Stimulated activated CD4-positive, alpha-beta T cell treated with anti-CD3 and anti-CD28 coated beads, Interleukin-4, amount 100 ng/mL, for 48 hours (primary cell): ENCODE data around the gene PEX6.
A peak's percentile ranks its signal among the peaks of the same experiment; 100 is the strongest.

Experiments
- DNase-seq, 2 donors: peaks; one replicate each; pipeline ENCODE4 v3.0.0-alpha.2; 2020; ENCODE audit warnings: low read depth in 2 of 2

Gene PEX6

DNA sequence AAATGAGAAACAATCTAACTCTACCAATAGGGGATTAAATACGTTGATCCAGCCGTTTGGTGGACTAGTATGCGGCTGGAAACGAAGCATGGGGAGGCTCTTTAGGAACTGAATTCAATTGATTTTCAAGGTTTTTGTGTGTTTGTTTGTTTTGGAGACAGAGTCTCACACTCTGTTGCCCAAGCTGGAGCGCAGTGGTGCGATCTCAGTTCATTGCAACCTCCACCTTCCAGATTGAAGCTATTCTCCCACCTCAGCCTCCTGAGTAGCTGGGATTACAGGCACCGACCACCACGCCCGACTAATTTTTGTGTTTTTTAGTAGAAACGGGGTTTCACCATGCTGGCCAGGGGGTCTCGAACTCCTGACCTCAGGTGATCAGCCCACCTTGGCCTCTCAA lies 42.6 kb downstream of the PEX6 start:
- DNase-seq = no peak

DNA sequence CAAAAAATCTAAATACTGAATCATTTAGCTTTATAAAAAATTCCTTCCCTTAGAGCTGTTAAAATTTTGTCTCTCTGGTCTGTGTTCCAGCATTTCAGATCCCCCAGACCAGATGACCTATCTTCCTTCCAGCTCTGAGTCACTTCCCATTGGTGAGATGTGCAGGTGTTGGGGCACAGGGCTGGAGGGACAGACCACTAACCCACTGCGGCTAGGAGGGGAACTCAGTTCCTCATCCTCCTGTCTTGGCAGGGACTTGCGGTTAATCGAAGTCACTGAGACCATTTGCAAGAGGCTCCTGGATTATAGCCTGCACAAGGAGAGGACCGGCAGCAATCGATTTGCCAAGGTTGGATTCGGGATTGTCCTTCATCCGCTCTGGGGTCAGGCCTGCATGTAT lies 43.7 kb downstream of the PEX6 start:
- DNase-seq = no peak

DNA sequence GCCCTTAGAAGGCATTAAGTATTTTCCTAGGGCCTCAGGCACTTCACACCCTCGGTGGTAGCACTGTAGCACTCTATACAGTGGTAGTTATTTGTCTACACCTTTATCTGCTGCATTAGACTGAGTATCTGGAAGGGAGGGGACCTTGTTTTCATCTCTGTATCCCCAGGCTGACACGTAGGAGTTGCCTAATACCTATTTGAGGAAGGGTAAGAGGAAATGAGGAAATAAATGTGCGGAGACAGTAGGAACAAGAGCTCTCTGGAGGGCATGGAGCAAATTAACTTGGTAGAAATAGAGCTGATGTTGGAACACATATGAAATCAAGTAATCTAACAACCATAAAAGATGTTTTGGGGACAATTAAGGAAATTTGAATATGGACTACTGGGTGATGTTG lies 45.8 kb downstream of the PEX6 start:
- no peak for DNase-seq

DNA sequence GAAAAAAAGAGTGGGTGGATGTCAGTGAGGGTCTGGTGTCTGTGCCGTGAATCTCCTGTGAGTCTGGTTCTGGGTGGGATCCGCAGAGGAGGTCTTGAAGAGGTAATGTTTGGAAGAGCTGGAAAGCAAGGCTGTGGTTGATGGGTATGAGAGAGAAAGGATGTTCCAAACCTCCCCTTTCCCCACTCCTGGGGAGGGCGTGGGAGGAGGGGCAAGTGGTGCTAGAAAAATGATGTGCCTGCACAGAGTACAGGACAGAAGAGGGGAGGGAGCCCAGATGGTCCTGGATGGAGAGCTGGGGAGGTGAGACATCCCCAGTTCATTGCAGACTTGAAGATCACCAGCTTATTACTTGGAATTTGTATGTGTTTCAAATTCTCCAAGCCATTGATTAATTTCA lies 46.6 kb downstream of the PEX6 start:
- DNase-seq = no peak

DNA sequence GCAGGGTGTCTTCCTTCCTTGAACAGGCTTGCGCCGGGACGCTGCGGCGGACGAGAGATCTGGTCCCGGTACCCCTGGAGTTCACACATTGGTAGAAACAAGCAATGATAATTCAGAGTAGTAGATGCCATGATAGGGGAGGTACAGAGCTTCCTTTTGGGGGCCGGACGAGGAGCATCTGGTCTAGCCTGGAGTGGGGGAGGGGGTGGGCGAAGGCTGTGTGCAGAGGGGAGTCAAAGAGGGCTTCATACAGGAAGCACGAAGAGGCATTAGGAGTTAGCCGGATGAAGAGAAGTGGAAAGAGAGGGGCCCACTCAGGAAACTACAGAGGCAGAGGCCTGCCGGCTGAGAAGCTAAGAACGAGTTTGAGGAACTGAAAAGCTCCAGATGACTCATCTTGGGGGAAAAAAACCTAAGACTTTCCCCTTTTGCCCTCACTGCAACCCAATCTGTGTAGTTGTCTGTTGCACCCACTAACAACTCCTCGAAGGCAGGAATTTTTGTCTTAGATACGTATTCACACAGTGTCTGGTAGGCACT lies 49.1 kb downstream of the PEX6 start:
- DNase-seq = peak; percentile 43 to 45

DNA sequence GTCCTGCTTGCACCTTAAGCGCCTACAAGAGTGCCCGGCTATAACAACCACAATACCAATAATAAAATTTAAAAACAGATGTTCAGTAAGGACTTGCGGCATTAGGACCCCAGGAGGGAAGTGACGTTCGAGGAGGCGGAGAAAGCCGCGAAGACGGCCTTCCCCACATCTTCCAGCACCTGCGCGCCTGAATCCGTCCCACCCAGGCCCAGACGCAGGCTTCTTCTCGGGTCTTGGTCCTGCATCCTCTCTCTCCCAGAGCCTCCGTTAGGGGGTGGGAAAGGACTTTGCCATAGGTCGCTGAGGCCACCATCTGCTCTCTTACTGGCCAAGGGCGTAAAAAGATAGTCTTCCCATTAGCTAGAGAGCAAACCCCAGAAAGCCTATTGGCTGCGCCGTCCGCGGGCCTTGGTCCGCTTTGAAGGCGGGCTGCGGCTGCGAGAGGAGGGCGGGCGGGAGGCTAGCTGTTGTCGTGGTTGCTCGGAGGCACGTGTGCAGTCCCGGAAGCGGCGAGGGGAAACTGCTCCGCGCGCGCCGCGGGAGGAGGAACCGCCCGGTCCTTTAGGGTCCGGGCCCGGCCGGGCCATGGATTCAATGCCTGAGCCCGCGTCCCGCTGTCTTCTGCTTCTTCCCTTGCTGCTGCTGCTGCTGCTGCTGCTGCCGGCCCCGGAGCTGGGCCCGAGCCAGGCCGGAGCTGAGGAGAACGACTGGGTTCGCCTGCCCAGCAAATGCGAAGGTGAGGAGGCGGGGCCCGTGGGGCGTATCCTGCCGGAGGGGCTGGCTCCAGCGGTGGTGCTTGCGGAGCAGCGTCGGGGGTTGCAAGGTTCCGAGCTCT lies 49.8 kb downstream of the PEX6 start, which contains the start of gene CNPY3:
Gene CNPY3 (plus strand): TSS at position 495 of the 835 bp plus-strand sequence. CDS start 91 bp downstream, at position 586.
- peak; percentile 91 to 92 for DNase-seq

DNA sequence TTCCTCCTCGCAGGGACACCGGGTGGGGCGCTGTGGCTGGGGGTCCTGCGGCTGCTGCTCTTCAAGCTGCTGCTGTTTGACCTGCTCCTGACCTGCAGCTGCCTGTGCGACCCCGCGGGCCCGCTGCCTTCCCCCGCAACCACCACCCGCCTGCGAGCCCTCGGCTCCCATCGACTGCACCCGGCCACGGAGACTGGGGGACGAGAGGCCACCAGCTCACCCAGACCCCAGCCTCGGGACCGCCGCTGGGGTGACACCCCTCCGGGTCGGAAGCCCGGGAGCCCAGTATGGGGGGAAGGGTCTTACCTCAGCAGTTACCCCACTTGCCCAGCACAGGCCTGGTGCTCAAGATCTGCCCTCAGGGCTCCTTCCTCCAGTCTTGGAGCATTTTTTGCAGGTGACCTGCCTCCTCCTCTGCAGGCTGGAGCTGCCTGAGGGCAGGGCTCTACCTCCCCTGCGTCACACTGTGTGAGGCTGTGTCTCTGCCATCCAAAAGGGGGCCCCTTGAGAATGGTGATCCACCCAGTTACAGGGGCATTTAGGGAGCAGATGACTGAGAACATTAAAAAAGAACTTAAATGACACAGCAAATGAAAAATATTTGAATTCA lies 53.6 kb downstream of the PEX6 start:
- DNase-seq = no peak

DNA sequence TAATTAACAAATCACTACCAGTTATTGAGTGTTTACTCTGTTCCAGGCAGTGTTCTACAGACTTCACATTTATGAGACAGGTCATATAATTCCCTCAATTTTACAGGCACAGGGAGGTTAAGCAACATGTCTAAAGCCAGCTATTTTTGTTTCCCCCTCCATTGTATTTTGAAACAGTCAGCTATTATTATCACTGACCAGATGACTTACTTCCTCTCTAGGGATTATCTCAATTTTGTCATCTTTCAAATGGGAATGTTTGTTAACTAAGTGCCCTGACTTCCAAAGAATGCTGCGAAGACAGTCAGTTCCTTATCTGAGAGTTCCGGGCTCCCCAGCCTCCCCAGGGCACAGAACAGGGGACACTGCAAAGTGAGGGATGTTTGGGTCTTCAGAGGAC lies 55.3 kb downstream of the PEX6 start:
- no peak for DNase-seq

DNA sequence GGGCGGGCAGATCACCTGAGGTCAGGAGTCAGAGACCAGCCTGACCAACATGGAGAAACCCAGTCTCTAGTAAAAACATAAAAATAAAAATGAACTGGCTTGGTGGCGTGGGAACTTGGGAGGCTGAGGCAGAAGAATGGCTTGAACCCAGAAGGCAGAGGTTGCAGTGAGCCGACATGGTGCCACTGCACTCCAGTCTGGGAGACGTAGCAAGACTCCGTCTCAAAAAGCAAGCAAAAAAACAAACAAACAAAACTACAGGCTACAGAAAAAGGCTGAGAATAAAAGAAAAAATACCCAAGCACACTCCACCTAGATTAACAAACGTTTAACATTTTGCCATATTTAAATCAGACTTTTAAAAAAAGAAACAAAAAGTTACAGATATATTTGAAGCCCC lies 57.2 kb downstream of the PEX6 start:
- no peak for DNase-seq

DNA sequence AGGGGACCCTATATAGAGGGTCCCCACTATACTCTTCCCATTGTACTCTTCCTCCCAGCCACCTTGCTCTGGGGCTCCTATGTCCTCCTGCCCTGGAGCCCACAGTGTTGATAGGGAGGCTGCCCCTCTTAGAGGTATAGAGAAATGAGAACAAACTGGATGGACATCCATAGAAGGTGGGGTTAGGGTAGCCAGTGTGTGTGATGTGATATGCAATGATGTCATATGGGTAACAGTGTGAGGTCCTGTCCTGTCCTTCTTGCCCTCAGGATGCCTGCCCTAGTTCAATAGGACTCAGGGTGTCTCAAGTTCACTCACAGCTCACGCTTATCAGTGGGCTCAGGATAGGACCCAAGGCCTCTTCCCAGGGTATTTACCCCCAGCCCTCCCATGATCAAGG lies 62.7 kb downstream of the PEX6 start:
- no peak for DNase-seq

DNA sequence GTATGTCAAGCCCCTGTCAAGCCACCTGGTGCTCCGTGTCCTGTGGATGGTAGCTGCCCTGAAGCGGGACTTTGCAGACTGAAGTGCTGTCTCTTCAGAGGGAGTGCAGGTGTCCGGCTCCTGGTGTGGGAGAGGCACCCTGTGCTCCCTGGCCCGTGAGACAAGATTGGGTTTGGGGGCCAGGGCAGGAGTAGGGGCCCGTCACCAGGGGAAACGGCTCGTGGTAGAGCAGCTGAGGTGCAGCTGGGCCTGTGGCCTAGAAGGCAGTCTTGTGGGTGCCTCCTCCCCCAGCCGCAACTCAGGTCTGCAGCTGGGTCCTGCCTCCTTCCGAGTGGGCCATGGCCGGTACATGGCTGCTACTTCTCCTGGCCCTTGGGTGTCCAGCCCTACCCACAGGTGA lies 63.2 kb downstream of the PEX6 start, which contains the start of gene PTCRA:
Gene PTCRA (plus strand): TSS at position 322 of the 400 bp plus-strand sequence. CDS start 17 bp downstream, at position 339.
- no peak for DNase-seq

DNA sequence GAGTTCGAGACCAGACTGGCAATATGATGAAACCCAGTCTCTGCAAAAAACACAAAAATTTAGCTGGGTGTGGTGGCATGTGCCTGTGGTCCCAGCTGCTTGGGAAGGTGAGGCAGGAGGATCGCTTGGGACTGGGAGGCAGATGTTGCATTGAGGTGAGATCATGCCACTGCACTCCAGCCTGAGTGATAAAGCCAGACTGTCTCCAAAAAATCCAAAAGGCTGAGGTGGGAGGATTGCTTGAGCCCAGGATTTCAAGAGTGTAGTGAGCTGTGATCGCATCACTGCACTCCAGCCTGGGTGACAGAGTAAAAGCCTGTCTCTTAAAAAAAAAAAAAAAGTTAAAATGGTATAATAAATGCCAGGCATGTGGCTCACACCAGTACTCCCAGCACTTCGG lies 64.4 kb downstream of the PEX6 start:
- no peak for DNase-seq
